GM19438 (cell line): ENCODE results near the gene MLN.

Experiments used
- ATAC-seq: cut with Tn5 transposase; IDR thresholded peaks from one replicate; pipeline ENCODE4 v1.9.1; 2021; ENCODE audit warnings: low read depth; ENCODE audit not compliant: unreplicated experiment

Gene MLN

DNA sequence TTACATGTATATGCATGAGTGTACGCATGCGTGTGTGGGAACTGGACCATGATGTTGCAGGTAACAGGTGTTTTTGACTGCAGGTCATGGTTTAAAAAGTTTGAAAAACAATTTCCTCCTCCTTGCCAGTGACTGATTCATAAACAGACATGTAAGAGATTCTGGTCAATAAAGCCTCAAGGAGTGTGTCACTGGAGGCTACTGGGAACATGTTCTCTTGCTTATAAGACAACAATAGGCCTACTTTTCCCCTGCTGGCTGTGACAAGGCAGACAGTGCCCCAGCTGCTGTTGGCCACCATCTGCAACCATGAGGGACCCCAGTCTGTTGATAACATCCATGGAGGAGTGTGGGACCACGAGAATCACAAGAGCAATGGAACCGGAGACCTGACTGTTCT lies 27.6 kb downstream of the MLN start:
- no peak for ATAC-seq

GRCh38 chr6:33774774-33775173 lies 29.0 kb downstream of the MLN start:
- no peak for ATAC-seq

GRCh38 chr6:33772902-33773472 lies 30.8 kb downstream of the MLN start:
- no peak for ATAC-seq

DNA sequence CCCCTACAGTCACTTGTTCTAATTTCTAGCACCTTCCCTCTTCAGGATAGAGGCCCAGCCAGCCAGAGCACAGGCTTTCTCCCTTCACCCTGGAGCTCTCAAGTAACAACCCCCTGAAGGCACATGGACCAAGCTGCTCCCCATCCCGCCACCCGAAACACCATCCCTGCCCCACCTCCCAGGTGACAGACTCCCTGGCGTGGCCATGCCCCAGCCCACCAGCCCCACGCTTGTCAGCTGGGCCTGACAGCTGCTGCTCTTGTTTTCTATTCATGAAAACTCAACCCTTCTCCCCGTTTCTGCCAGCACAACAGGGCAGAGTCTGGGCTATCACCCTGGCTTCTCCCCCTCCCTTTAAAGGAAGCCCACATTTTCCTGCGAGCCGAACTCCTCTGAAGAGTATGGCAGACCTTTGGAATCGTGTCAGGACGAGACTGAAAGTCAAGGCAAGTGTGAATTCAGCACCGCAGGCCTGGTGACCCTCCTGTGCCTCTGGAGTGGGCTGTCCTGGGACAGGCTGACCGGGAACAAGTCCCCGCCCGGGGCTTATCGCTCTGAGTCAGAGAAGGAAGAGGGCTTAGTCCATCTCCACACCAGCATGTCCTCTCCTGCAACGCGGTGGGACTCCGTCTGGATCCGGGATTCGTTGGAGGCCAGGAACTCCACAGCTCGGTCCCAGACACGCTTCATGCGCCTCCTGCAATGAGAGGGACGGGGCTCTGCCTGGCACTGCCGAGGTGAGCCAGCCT lies 31.5 kb downstream of the MLN start:
- no peak for ATAC-seq

- ATAC-seq = no peak
These were observed 32.4 kb downstream of the MLN start for GRCh38 chr6:33771146-33772081.

DNA sequence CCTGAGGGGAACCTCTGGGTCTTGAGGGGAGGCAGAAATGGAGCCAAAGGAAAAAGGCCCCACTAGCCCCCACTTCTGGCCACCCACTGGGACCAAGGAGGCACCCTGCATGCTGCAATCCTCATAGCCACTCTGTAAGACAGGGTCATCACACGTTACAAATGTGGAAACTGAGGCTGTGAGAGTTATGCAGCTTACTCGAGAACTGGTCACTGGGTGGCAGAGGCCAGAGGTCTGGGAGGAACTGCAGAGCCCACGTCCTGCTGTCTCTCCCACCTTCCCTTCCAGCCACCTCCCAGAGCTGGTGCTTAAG lies 33.0 kb downstream of the MLN start:
- ATAC-seq = no peak

GRCh38 chr6:33770124-33770832 lies 33.5 kb downstream of the MLN start:
- ATAC-seq = no peak

DNA sequence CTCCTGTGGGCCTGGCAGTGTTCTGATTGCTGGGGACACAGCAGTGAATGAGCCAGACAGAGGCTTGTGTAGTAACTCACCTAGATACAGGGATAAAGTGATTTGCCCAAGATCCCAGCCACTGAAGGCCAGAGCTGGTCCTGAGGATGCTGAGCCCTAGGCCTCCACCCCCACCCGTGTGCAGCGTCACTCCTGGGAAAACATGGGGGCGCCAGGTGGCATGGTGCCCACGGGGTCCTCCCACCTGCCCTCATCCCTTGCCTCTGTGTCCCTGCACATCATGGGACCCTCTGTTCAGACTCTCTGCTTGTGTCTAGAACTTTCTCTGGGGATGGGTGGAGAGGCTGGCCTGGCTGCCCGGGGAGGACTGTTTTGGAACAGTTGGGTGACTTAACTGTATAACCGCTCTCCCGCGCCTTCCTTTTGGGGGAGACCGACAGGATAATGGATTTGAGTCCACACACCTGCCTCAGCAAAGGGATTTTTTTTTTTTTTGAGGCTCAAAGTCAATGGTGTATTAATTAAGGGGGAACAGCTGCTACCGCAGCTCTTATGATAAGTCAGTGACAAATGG lies 34.5 kb downstream of the MLN start:
- ATAC-seq = no peak

DNA sequence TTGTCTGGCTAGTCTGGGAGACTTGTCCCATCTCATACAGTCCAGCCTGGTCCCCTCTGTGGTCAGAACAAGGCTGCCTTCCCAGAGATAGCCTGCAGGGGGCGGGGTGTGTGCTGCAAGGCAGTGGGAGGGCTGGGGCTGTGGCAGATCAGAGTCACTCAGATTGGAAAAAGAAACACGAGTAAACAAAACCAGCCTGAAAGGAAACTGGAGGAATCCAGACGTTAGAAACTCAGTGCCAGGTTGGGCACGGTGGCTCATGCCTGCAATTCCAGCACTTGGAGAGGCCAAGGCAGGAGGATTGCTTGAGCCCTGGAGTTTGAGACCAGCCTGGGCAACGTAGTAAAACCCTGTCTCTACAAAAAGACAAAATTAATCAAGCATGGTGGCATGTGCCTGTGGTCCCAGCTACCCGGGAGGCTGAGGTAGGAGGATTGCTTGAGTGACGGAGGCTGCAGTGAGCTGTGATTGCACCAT lies 35.1 kb downstream of the MLN start:
- ATAC-seq = no peak

DNA sequence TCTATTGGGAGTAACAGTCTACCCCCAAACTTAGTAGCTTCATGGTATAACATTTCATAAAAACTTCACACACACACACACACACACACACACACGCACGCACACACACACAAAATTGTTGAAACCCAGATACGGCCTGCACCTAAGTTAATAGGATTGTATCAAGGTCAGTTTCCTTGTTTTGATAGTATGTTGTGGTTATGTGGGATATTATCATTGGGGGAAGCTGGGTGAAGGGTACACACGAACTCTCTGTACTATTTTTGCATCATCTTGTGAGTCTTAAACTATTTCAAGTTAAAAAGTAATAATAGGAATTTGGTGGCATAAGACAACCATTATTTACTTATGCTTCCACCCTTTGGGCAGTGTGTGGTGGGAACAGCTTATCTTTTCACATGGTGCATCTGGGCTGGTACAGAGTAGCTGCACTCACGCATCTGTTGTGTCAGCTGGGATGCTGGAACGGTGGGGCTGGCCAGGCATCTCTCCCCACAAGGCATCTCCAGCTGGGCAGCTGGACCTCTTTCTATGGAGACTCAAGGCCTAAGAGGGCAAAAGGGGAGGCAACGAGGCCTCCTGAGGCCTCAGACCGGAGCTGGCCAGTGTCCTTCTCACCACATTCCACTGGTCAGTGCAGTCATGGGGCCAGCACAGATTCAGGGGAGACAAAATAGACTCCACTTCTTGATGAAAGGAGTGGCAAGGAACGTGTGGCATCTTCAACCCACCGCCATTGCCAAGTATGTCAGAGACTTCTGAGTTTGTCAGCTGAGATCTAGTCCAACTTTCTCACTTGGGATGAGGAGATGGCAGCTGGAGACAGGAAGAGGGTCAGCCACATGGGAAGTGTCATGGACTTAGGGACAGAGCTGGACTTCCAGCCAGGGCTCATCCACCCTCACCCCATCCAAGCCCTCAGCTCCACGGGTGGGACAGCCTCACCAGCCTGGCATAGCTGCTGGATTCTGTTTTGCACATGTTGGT lies 36.6 kb downstream of the MLN start:
- no peak for ATAC-seq

DNA sequence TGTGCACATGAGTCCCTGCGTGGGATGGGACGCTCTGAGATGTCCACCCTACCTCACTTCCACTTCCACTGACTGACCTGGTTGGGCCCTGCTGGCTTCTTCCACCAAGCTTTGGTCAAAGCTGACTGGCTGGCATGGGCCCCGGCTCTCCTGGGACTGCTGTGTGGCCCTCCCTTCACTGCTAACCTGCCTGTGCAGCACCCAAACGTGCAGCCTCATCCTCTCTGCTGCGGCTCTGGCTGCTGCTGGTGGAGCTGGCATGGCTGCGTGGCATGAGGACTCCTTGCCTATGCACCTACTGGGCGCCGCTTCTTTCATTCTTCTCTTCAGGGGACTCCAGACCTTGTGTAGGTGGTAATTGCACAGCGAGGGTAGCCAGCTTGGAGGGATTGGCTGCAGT lies 38.4 kb downstream of the MLN start:
- ATAC-seq = no peak

DNA sequence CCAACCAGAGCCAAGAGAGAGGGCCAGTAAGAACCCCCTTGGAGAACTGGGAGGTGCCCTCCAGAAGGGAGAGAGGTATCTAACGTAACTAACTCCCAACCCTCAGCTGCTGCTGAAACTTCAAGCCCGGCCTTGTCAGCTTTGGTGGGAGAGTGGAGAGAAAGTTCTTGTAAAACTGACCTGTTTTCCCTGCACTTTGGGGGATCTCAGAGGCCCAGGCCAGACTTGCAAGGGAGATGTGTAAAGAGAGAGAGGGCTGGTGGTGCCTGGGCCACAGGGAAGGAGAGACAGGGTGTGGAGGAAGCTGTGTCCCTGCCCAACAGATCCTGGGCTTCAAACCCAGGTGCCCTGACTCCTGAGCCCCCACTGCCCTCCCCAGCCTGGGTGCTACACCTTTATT lies 39.8 kb downstream of the MLN start:
- no peak for ATAC-seq

- no peak for ATAC-seq
These were observed 40.3 kb downstream of the MLN start for GRCh38 chr6:33763483-33763882.

DNA sequence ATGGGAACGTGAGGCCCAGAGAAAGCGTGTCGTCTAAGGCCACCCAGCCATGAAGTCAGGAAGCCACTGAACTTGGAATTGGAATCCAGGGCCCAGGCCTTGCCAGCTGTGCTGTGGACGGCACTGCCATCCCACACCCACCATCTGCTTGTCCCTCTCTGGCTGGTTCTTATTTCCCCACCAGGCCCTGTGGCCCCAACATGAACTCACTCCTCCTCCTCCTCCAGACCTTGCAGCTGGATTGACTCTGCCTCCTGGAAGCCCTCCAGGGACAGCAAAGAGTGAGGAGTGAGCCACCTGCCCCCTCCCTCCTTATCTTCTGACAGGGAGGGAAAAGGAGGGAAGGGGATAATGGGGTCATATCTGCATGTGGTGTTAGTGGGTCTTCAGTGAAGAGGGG lies 41.1 kb downstream of the MLN start:
- ATAC-seq = no peak

GRCh38 chr6:33761922-33762629 lies 41.7 kb downstream of the MLN start:
- ATAC-seq = no peak

DNA sequence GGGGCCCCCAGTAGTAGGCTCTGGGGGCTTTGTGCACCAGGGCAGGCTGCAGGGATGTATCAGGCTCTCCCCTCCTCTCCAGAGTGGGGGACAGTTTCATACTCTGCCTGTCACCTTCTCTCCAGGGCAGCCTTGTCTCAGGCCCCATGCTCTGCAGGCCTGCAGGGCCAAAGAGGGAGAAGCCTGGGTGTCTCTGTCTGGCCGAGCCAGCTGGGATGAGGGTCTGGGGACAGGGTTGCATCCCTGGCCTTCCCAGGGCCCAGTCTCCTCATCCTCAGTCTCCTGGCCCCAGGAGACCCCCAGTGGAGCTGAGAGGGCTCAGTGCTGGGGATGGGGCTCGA lies 42.3 kb downstream of the MLN start:
- no peak for ATAC-seq

DNA sequence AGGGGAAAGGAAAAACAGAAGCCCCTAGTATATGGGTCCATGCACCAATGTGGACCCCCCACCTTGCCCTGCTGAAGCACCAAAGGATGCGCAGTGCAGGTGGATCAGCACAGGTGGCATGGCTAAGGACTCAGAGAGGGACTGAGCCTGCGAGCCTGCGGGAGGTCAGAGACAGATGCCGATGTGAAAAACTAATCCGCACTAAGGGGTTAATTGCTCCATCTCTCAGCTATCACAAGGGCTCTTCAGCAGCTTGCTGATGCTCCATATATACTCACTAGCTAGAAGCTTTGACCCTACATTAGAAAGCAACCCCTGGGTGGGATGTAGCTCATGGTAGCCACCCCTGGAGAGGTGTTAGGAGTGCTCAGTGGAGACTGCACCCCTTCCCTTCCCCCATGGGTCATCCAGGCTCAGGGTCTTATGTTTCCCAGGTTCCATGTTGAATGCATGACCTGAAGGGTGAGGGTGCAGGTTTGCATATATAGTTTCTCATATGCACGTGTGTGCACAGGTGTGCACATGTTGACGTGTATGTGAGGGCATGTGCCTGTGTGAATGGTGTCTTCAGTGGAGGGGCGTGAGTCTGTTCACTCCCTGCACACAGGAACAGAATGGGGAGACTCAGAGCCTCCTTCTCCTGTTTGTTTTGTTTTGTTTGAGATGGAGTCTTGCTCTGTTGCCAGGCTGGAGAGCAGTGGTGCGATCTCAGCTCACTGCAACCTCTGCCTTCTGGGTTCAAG lies 43.7 kb downstream of the MLN start:
- ATAC-seq = no peak

GRCh38 chr6:33758815-33759216 lies 45.0 kb downstream of the MLN start:
- ATAC-seq = no peak
